Endothelial cell of umbilical vein (primary cell): ENCODE results near the gene SH3PXD2B.

Experiments
- EZH2 ChIP-seq: IDR thresholded peaks from 2 replicates; pipeline ENCODE4 v1.6.1; 2012; ENCODE audit warnings: borderline replicate concordance, low read depth, mild to moderate bottlenecking, moderate library complexity, low read length, inconsistent platforms; ENCODE audit not compliant: severe bottlenecking
- MYC ChIP-seq: IDR thresholded peaks from one replicate; pipeline ENCODE4 v1.6.1; 2011; ENCODE audit warnings: mild to moderate bottlenecking, low read depth, low read length
- POLR2A ChIP-seq: IDR thresholded peaks from 2 replicates; pipeline ENCODE4 v1.6.1; 2012; ENCODE audit warnings: low read depth, mild to moderate bottlenecking, control low read depth, low read length
- POLR2AphosphoS5 ChIP-seq: IDR thresholded peaks from 2 replicates; pipeline ENCODE4 v1.6.1; 2012; ENCODE audit warnings: low read depth, mild to moderate bottlenecking, control low read depth, low read length, moderate library complexity; ENCODE audit not compliant: insufficient read depth
- TF ChIP-seq, protein P1 (sequence below), 2 donors: IDR thresholded peaks; 1 replicate in 1 of 2; 2 replicates in 1 of 2; pipeline ENCODE4 v1.5.1; 2011; ENCODE audit warnings: low read length in 2 of 2, mild to moderate bottlenecking in 2 of 2, moderate library complexity in 2 of 2, control low read depth in 1 of 2, inconsistent platforms in 1 of 2, low read depth in 1 of 2; ENCODE audit not compliant: insufficient read depth in 1 of 2; ENCODE audit errors: extremely low read depth in 1 of 2

DNA sequence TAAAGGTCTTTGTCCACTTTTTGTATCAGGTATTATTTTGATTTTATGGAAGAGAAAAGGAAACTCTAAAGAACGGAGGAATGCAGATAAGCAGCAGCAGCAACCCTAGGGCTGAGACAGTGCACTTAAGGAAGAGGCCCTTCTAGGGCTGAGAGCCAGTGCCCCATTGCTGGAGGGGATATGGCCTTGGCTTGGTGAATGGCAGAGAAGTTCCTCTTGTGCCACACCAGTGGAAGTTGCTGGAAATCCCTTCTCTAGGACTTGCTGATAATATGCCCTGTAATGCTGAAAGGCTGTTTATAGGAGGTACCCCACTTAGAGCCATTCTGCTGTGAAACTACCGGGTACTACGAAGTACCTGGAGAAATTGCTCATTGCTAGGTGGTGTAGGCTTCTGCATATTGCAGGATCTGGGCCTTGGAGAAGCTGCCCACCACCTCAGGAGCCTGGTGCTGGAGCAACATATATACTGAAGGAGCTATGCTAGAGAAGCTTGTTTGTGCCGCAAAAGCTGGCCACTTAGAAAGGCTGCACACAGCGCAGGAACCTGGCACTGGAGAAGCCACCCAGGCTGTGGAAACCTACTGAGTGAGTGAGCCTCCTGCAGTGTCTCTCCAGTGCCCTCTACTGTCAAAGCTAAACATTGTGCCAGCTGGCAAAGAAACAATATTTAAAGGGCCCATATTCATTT, 161.1 kb downstream of the SH3PXD2B start:
- TF ChIP-seq POLR2A (no peak), EZH2 (no peak), POLR2AphosphoS5 (no peak), MYC (no peak)
- TF ChIP-seq, protein P1, sequence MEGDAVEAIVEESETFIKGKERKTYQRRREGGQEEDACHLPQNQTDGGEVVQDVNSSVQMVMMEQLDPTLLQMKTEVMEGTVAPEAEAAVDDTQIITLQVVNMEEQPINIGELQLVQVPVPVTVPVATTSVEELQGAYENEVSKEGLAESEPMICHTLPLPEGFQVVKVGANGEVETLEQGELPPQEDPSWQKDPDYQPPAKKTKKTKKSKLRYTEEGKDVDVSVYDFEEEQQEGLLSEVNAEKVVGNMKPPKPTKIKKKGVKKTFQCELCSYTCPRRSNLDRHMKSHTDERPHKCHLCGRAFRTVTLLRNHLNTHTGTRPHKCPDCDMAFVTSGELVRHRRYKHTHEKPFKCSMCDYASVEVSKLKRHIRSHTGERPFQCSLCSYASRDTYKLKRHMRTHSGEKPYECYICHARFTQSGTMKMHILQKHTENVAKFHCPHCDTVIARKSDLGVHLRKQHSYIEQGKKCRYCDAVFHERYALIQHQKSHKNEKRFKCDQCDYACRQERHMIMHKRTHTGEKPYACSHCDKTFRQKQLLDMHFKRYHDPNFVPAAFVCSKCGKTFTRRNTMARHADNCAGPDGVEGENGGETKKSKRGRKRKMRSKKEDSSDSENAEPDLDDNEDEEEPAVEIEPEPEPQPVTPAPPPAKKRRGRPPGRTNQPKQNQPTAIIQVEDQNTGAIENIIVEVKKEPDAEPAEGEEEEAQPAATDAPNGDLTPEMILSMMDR (IDR thresholded peaks at IDR 0.05; ENCODE audit: extremely low read depth in 1 of 2, insufficient read depth in 1 of 2, low read depth in 1 of 2, low read length in 2 of 2): peak; percentile 81 to 87
